Measurements from ENCODE around the gene ENTR1. TPM values are rescaled to one million over a fixed set of nuclear protein-coding genes. Genes with fewer than 3 reads are reported as not detected.

The ENTR1 gene
- total RNA-seq, 4 donors from 2014 or later = 19.5 to 44.0 (median 21.2) TPM

DNA sequence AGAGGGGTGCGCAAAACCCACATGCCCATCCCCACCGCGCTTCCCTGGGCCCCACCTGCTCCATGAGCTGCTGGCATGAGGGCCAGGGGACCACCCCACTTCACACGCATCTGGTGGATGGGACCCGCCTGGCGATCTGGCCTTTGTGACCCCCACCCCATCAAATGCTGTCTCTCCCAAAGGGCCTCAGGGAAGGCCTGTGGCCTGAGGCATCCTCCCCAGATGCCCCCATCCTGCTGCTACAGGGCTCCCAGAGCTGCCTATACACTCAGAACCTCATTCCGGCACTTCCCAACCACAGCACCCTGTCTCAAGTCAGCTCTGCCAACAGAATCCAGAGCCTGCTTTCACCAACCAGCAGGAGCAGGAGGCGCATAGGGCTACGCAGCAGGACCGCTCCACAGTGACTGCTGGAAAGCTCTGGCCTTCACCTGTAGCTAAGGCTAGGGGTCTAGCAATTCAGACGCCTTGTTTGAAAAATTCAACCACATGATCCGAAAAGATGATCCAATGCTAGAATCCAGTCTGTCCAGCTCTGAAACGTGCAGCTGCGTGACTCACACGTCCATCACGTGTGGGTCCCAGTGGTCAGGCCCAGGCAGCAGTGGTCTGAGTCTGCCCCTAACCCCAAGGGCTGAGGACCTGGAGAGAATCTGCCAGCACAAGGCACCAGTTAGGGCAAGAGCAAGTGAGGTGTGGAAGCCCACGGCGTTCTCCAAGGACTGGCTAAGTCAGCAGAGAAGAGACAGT lies 9.1 kb downstream of the ENTR1 start:
- intact Hi-C loops (cut with DNase I; ENCODE audit: low total_unique reads) = no loop called here
- no peak for DNase-seq
- H3K27ac ChIP-seq = no peak overlapping the region
- H3K27me3 ChIP-seq = no peaks in the 10 kb centered on the region
- H3K4me3 ChIP-seq = no peak overlapping the region
- no peak for TF ChIP-seq CTCF (IDR thresholded peaks at IDR 0.05)
- TF ChIP-seq POLR2A (IDR thresholded peaks at IDR 0.05) = no peak
- H3K9me3 ChIP-seq = no peaks in the 10 kb centered on the region
- no peaks in the 10 kb centered on the region for H3K36me3 ChIP-seq
- H3K4me1 ChIP-seq = peaks cover 4 to 7% of the 10 kb centered on the region in 2 donors

GRCh38 chr9:136400038-136400834 lies 10.2 kb downstream of the ENTR1 start, which contains the start of gene SNAPC4:
SNAPC4 (minus strand) TSS chr9:136400170; CDS start chr9:136398428, 1,742 bp downstream.
- Histone ChIP-seq H3K36me3 (no peaks in the 10 kb centered on the region), H3K4me3 (peak within 1 kb of the TSS; percentile 43 to 80), H3K27me3 (no peaks in the 10 kb centered on the region), H3K27ac (peak within 1 kb of the TSS; percentile 20 to 29), H3K4me1 (peaks cover 4 to 7% of the 10 kb centered on the region in 2 donors), H3K9me3 (no peaks in the 10 kb centered on the region)
- TF ChIP-seq CTCF (IDR thresholded peaks at IDR 0.05) = peak; percentile 90 to 98 (median 98)
- TF ChIP-seq POLR2A (IDR thresholded peaks at IDR 0.05) = peak; percentile 45 to 66
- DNase-seq = peak; percentile 74 to 87
- intact Hi-C loops (cut with DNase I; ENCODE audit: low total_unique reads) = no loop called here

DNA sequence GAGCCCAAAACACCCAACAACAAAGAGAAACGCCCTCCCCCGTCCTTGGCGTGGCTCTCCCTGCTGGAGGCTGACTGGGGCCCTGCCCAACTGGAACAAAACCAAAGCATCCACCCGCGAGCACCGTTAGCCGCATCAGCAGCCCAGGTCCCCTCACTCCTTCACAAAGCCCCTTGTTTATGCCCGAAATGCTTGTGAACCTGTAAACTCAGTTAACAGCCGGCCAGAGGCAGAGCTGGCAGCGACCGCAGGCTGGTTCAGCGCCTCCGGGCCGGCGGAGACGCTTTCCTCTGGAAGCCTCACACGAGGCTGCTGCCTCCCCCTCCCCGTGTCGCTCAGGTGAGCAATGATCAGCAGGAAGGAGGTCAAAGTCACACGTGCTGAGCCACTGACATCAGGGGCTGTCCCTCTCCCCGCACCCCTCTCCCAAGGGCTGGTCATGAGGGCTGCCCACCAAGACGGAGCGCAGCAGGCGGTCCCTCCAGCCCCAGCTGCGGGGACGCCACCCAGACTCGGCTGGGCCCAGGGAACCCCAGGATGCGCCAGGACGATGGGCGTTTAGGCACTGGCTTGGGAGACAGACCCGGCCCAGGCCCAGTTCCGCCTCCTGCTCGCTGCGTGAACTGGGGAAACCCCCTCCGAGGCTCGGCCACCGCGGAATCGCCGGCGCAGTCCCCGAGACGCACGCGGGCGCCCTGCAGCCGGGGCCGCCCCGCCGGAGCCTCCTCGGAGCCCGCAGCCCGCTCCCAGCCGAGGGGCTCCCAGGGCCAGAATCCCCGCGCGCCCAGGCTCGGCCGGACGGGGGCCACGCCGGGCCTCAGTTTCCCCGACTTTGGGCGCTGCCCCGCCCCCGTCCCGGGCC lies 11.0 kb downstream of the ENTR1 start:
- Histone ChIP-seq H3K27me3 (no peaks in the 10 kb centered on the region), H3K36me3 (no peaks in the 10 kb centered on the region), H3K27ac (peak overlapping the region in 1 of 2 donors; percentile 16), H3K4me3 (peak overlapping the region; percentile 43 to 80), H3K4me1 (peaks cover 4 to 7% of the 10 kb centered on the region in 2 donors), H3K9me3 (no peaks in the 10 kb centered on the region)
- no peak for DNase-seq
- TF ChIP-seq POLR2A (IDR thresholded peaks at IDR 0.05) (no peak), CTCF (IDR thresholded peaks at IDR 0.05) (no peak)
- intact Hi-C loops (cut with DNase I; ENCODE audit: low total_unique reads) = no loop called here

DNA sequence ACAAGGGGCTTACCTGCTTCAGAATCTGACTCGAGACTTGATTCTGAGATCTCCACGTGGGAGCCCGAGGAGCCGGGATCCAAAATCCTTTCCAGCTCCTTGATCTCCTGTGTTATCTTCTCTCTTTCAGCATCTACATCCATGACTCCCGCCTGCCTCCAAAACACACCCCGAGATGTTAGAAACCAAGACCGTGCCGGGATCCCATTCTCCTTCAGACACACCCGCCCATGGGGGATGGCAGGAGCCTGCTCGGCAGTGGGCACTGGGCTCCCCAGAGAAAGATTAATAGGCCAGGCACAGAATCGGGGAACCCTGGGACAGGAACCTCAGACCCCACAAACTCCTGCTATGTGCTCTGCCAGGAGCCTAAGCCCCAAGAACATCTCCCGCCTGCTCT lies 12.1 kb downstream of the ENTR1 start:
- no peak overlapping the region for H3K4me3 ChIP-seq
- no peak overlapping the region for H3K27ac ChIP-seq
- H3K9me3 ChIP-seq = no peaks in the 10 kb centered on the region
- DNase-seq = no peak
- no peaks in the 10 kb centered on the region for H3K36me3 ChIP-seq
- H3K27me3 ChIP-seq = no peaks in the 10 kb centered on the region
- H3K4me1 ChIP-seq = peaks cover 4 to 7% of the 10 kb centered on the region in 2 donors
- intact Hi-C loops (cut with DNase I; ENCODE audit: low total_unique reads) = no loop called here
- TF ChIP-seq POLR2A (IDR thresholded peaks at IDR 0.05) (no peak), CTCF (IDR thresholded peaks at IDR 0.05) (no peak)

Data from uterus (tissue), 4 donors.